Keratinocyte (primary cell): ENCODE measurements around the gene HNRNPM. TPM values are rescaled to one million over a fixed set of nuclear protein-coding genes. Genes with fewer than 3 reads are reported as not detected.

Source experiments
- DNase-seq: peaks from one replicate; pipeline ENCODE4 v3.0.0-alpha.2; 2011; ENCODE audit warnings: low read depth, missing footprints, low spot score
- FAIRE-seq: peaks from 2 replicates; lab custom pipeline; 2011; peaks lifted over from hg19 to GRCh38; lab: Jason Lieb, UNC
- H2AFZ ChIP-seq: 2 replicates; pipeline ENCODE4 v1.6.0; 2012; ENCODE audit warnings: low read length, control low read depth, inconsistent platforms; ENCODE audit not compliant: control insufficient read depth
- H3K27ac ChIP-seq: 2 replicates; pipeline ENCODE4 v1.5.1; 2011; ENCODE audit warnings: low read length; ENCODE audit not compliant: control insufficient read depth, insufficient read depth
- H3K27me3 ChIP-seq: 3 replicates; pipeline ENCODE4 v1.6.0; 2011; ENCODE audit warnings: low read length; ENCODE audit not compliant: control insufficient read depth, insufficient read depth; ENCODE audit errors: extremely low read depth
- H3K36me3 ChIP-seq, 2 experiments: 2 replicates in 1 of 2; 3 replicates in 1 of 2; pipeline ENCODE4 v1.5.1; 2011; ENCODE audit warnings: low read length in 2 of 2, mild to moderate bottlenecking in 1 of 2; ENCODE audit not compliant: control insufficient read depth in 2 of 2, insufficient read depth in 2 of 2; ENCODE audit errors: extremely low read depth in 1 of 2
- H3K4me1 ChIP-seq: 3 replicates; pipeline ENCODE4 v1.5.1; 2011; ENCODE audit warnings: low read length; ENCODE audit not compliant: control insufficient read depth, insufficient read depth; ENCODE audit errors: extremely low read depth
- H3K4me2 ChIP-seq: 3 replicates; pipeline ENCODE4 v1.6.0; 2011; ENCODE audit warnings: low read depth, low read length; ENCODE audit not compliant: control insufficient read depth, insufficient read depth; ENCODE audit errors: extremely low read depth
- H3K4me3 ChIP-seq, 3 experiments: fragments of 200-600 bp in 1 of 3; sonication (generic) in 1 of 3; 2 replicates in 2 of 3; 3 replicates in 1 of 3; pipeline ENCODE4 v1.5.1; 2011 to 2016; ENCODE audit warnings: low read length in 3 of 3, mild to moderate bottlenecking in 3 of 3, control low read depth in 2 of 3, inconsistent platforms in 1 of 3, low read depth in 1 of 3, mixed read lengths in 1 of 3, mixed run types in 1 of 3, moderate library complexity in 1 of 3; ENCODE audit not compliant: control insufficient read depth in 2 of 3, insufficient read depth in 2 of 3; ENCODE audit errors: extremely low read depth in 1 of 3
- H3K79me2 ChIP-seq: 2 replicates; pipeline ENCODE4 v1.6.0; 2012; ENCODE audit warnings: low read length; ENCODE audit not compliant: control insufficient read depth, insufficient read depth
- H3K9ac ChIP-seq: 3 replicates; pipeline ENCODE4 v1.6.0; 2011; ENCODE audit warnings: low read length; ENCODE audit not compliant: control insufficient read depth, insufficient read depth; ENCODE audit errors: extremely low read depth
- H3K9me1 ChIP-seq: 3 replicates; pipeline ENCODE4 v1.6.0; 2011; ENCODE audit warnings: low read length; ENCODE audit not compliant: control insufficient read depth, insufficient read depth; ENCODE audit errors: extremely low read depth
- H3K9me3 ChIP-seq: 2 replicates; pipeline ENCODE4 v1.5.1; 2012; ENCODE audit warnings: low read depth, low read length; ENCODE audit not compliant: control insufficient read depth
- H4K20me1 ChIP-seq: 3 replicates; pipeline ENCODE4 v1.6.0; 2011; ENCODE audit warnings: low read length; ENCODE audit not compliant: control insufficient read depth, insufficient read depth; ENCODE audit errors: extremely low read depth
- CTCF ChIP-seq, 3 experiments: IDR thresholded peaks in 1 of 3; conservative IDR thresholded peaks in 1 of 3; optimal IDR thresholded peaks in 1 of 3; 2 replicates in 2 of 3; 3 replicates in 1 of 3; pipeline versions ENCODE3 to v1.5.1; 2011; ENCODE audit warnings: low read length in 3 of 3, mild to moderate bottlenecking in 3 of 3, moderate library complexity in 2 of 3, control low read depth in 1 of 3, inconsistent platforms in 1 of 3; ENCODE audit not compliant: insufficient read depth in 2 of 3; ENCODE audit errors: extremely low read depth in 1 of 3
- EZH2 ChIP-seq: IDR thresholded peaks from one replicate; pipeline ENCODE4 v1.6.1; 2012; ENCODE audit warnings: inconsistent platforms, mild to moderate bottlenecking, low read length, moderate library complexity
- dilution Hi-C: fragments of 300-500 bp; cut with MboI; formaldehyde crosslinking; loops from one replicate; pipeline ENCODE4 v1.7.0; 2020; ENCODE audit warnings: low sequenced_read_pairs; ENCODE audit not compliant: extremely low pct_ligation_motif_present
- polyA plus RNA-seq, 5 experiments: library from polyadenylated mRNA; depleted of rRNA in 3 of 5; stranded (reverse) in 3 of 5; stranded (forward) in 1 of 5; unstranded in 1 of 5; fragments of >200 nt; gene quantifications; 1 replicate in 1 of 5; 2 replicates in 3 of 5; 3 replicates in 1 of 5; pipeline versions ENCODE4 v1.2.1 to v1.2.3, GENCODE V29; 2011 to 2012; ENCODE audit warnings: missing spikeins in 2 of 5, low read depth in 1 of 5, low replicate concordance in 1 of 5

Gene HNRNPM
- polyA plus RNA-seq, 1 donor (not counting 4 experiments of a cell fraction or from before 2014, with no cell fraction given) = 126 TPM

DNA sequence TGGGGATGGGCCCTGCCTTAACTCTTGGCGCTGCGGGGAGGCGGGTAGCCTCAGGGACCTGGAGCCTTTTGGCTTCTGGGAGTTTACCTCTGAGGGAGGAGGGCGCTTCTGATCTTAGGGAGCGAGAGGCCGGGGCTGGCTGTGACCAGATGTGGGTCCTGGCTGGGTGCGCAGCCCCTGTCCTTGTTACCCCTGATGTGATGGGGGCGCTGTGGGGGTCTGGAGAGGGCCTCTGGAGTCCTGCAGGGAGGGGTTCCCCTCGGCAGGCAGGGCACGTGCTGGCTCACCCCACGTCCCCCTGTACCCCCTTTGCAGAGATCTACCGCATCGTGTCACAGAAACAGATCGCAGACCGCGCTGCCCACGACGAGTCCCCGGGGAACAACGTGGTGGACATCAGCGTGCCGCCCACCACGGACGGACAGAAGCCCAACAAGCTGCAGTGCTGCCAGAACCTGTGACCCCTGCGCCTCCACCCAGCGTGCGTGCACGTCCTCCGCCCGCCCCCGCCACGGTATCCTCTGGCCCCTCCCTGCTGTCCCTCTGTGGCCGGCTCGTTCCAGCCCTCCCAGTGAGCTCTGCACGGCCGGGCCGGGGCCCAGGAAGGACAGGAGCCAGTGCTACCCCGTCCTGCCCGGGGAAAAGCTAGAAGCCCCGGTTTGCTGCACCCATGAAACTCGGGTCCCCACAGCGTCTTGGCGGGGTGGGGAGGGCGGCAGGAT is 41.5 kb upstream of the HNRNPM start:
- Histone ChIP-seq H3K36me3 (peaks cover 5 to 11% of the 10 kb centered on the region in 2 experiments), H3K79me2 (peaks cover 6% of the 10 kb centered on the region), H4K20me1 (no peaks in the 10 kb centered on the region), H3K9me3 (no peaks in the 10 kb centered on the region), H3K4me2 (no peak overlapping the region), H3K9ac (no peak overlapping the region), H3K27ac (no peak overlapping the region), H2AFZ (no peak overlapping the region), H3K4me1 (peaks cover 6% of the 10 kb centered on the region), H3K9me1 (no peaks in the 10 kb centered on the region), H3K4me3 (no peak overlapping the region), H3K27me3 (no peaks in the 10 kb centered on the region)
- dilution Hi-C loops = no loop called here
- DNase-seq (no peak), FAIRE-seq (no peak)
- TF ChIP-seq CTCF (optimal IDR thresholded peaks at IDR 0.05 in 1 of 3, IDR thresholded peaks at IDR 0.05 in 1 of 3, conservative IDR thresholded peaks at IDR 0.05 in 1 of 3; ENCODE audit: extremely low read depth in 1 of 3, insufficient read depth in 2 of 3, low read length in 3 of 3) = no peak
- no peak for TF ChIP-seq EZH2

GRCh38 chr19:8403820-8404109 is 41.0 kb upstream of the HNRNPM start:
- DNase-seq = no peak
- Histone ChIP-seq H3K36me3 (peaks cover 5 to 11% of the 10 kb centered on the region in 2 experiments), H3K4me1 (peaks cover 6% of the 10 kb centered on the region)

More at GRCh38 chr19:8403820-8404109, 41.0 kb upstream of the HNRNPM start:
- Histone ChIP-seq H4K20me1 (no peaks in the 10 kb centered on the region), H2AFZ (no peak overlapping the region), H3K9me1 (no peaks in the 10 kb centered on the region), H3K27ac (no peak overlapping the region), H3K9me3 (no peaks in the 10 kb centered on the region), H3K9ac (no peak overlapping the region), H3K79me2 (peaks cover 2% of the 10 kb centered on the region), H3K27me3 (no peaks in the 10 kb centered on the region), H3K4me2 (no peak overlapping the region), H3K4me3 (no peak overlapping the region)
- TF ChIP-seq CTCF (optimal IDR thresholded peaks at IDR 0.05 in 1 of 3, IDR thresholded peaks at IDR 0.05 in 1 of 3, conservative IDR thresholded peaks at IDR 0.05 in 1 of 3; ENCODE audit: extremely low read depth in 1 of 3, insufficient read depth in 2 of 3, low read length in 3 of 3) (no peak), EZH2 (no peak)
- dilution Hi-C loops = no loop called here
- no peak for FAIRE-seq
